Measurements from ENCODE around the gene XRN2.

DNA sequence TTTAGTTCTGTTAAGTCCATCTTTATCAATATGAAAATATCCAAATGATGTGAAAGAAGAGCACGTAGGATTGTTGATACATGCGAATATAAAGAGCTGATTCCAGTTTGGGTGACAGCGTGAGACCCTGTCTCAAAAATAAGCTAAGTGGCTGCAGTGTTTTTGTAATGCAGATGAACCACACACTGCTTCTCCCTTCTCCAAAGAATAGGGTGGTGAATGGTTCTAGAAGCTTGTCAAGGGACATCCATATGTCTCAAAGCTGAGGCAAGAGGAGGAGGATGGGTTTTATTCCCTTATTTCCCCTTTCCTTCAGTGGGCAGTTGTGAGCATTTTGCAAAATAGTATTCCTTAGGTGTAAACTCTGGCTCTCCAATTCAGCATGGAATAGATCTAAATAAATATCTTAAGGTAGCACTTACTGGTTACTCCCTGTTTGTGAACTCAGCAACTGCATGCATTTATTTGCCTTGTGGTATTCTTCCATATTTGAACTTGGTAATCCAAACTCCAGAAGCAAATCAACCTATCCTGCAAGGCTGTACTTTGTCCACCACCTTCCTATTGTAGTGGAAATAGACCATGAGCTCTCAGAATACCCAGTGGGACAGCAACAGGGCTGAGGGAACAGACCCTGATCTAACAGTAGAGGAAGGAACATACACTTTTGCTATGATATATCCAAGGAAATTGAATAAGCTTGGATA, 38.0 kb downstream of the XRN2 start:
- TF ChIP-seq, protein P1, sequence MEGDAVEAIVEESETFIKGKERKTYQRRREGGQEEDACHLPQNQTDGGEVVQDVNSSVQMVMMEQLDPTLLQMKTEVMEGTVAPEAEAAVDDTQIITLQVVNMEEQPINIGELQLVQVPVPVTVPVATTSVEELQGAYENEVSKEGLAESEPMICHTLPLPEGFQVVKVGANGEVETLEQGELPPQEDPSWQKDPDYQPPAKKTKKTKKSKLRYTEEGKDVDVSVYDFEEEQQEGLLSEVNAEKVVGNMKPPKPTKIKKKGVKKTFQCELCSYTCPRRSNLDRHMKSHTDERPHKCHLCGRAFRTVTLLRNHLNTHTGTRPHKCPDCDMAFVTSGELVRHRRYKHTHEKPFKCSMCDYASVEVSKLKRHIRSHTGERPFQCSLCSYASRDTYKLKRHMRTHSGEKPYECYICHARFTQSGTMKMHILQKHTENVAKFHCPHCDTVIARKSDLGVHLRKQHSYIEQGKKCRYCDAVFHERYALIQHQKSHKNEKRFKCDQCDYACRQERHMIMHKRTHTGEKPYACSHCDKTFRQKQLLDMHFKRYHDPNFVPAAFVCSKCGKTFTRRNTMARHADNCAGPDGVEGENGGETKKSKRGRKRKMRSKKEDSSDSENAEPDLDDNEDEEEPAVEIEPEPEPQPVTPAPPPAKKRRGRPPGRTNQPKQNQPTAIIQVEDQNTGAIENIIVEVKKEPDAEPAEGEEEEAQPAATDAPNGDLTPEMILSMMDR (IDR thresholded peaks at IDR 0.05; ENCODE audit: poor library complexity, severe bottlenecking): no peak
- TF ChIP-seq POLR2AphosphoS5 (IDR thresholded peaks at IDR 0.05): no peak
- TF ChIP-seq EZH2 (IDR thresholded peaks at IDR 0.05; ENCODE audit: borderline replicate concordance, insufficient read depth, low read length, poor library complexity, severe bottlenecking): no peak
- TF ChIP-seq, protein P2, sequence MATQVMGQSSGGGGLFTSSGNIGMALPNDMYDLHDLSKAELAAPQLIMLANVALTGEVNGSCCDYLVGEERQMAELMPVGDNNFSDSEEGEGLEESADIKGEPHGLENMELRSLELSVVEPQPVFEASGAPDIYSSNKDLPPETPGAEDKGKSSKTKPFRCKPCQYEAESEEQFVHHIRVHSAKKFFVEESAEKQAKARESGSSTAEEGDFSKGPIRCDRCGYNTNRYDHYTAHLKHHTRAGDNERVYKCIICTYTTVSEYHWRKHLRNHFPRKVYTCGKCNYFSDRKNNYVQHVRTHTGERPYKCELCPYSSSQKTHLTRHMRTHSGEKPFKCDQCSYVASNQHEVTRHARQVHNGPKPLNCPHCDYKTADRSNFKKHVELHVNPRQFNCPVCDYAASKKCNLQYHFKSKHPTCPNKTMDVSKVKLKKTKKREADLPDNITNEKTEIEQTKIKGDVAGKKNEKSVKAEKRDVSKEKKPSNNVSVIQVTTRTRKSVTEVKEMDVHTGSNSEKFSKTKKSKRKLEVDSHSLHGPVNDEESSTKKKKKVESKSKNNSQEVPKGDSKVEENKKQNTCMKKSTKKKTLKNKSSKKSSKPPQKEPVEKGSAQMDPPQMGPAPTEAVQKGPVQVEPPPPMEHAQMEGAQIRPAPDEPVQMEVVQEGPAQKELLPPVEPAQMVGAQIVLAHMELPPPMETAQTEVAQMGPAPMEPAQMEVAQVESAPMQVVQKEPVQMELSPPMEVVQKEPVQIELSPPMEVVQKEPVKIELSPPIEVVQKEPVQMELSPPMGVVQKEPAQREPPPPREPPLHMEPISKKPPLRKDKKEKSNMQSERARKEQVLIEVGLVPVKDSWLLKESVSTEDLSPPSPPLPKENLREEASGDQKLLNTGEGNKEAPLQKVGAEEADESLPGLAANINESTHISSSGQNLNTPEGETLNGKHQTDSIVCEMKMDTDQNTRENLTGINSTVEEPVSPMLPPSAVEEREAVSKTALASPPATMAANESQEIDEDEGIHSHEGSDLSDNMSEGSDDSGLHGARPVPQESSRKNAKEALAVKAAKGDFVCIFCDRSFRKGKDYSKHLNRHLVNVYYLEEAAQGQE (IDR thresholded peaks at IDR 0.05; ENCODE audit: borderline replicate concordance): no peak
- TF ChIP-seq TAF1 (IDR thresholded peaks at IDR 0.05; ENCODE audit: low read depth): no peak
- TF ChIP-seq EP300 (conservative IDR thresholded peaks at IDR 0.05; ENCODE audit: poor library complexity, severe bottlenecking): no peak
- TF ChIP-seq RAD21 (conservative IDR thresholded peaks at IDR 0.05): no peak

Data from neural cell (in vitro differentiated cells).